GM21515 (cell line): Measurements from ENCODE around the gene IQSEC3.

Experiments
- ATAC-seq: cut with Tn5 transposase; IDR thresholded peaks from one replicate; pipeline ENCODE4 v1.9.1; 2021; ENCODE audit not compliant: unreplicated experiment

Gene IQSEC3

DNA sequence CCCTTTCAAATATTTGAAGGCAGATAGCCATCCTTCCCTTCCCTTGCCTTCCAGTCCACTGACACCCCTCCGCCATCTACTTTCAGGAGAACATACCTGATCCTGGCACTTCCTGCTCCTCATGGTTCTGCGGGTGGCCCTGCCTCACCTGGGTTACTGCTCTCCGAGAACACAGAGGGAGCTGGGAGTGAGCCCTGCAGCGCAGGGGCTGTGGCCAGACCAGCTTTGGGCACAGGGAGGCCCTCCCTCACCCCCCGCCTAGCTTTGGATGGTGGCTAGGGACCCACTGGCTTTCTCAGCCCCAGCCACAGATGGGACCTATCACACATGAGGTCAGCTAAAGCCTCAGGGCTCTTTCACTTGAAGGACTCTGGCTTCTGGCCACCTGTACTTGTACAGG is 12.4 kb downstream of the IQSEC3 start:
- no peak for ATAC-seq

DNA sequence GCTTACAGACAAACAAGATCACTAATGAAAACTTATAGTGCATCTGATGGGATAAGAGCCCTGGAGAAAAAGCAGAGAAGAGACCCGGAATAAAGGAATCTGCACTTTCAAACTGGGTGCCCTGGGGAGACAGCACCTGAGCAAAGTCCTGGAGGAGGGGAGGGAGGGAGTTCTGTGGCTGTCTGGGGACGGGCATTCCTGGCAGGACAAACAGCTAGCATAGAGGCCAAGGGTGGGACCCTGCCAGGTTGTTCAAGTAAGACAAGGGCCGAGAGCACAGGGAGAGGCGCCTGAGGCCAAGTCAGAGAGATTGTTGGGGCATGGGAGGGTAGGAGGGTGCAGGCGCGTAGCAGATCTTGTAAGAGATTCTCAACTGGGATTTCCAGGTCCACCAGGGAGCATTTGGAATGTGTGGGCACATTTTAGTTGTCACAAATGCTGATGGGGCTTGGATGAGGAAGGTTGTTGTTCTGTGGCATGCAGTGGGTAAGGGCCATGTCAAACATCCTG is 14.2 kb downstream of the IQSEC3 start:
- no peak for ATAC-seq

DNA sequence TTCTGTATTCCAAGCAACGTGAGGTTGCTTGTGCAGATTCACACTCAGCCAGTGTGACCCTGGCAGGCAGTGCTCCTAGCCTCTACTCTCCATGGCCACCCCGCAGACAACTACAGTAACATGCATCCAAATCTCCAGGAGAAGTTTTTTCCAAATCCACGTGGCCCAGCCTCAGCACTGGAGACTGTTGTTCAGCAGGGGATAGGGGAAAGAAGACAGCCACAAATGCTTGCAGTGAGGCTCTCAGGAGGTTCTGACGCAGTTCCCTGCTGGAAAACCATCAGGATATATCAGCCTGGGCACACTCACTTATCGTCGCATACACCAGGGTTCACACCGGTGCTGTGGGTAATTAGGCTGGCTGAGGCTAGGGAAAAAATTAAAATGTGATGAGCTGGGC is 16.2 kb downstream of the IQSEC3 start:
- no peak for ATAC-seq

DNA sequence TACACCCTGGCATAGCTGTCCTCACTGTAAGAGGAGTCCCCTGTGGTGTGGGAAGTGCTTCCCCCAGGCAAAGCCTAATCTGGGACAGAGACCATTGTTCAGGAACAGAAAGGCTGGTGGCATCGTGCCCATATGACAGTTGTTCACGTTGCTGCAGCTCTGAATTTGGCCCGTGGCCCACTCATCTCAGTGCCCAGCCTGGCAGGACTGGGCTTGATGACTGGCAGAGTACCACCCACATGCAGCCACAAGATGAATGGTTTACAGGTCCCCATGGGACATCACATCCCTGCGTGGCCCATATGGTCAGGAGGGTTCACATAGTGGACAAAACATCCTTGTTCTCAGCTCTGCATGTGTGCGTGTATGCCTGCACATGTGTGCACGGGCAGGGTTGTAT is 17.5 kb downstream of the IQSEC3 start:
- no peak for ATAC-seq

GRCh38 chr12:85191-85666 is 18.7 kb downstream of the IQSEC3 start:
- no peak for ATAC-seq

GRCh38 chr12:87315-87714 is 20.7 kb downstream of the IQSEC3 start:
- no peak for ATAC-seq

DNA sequence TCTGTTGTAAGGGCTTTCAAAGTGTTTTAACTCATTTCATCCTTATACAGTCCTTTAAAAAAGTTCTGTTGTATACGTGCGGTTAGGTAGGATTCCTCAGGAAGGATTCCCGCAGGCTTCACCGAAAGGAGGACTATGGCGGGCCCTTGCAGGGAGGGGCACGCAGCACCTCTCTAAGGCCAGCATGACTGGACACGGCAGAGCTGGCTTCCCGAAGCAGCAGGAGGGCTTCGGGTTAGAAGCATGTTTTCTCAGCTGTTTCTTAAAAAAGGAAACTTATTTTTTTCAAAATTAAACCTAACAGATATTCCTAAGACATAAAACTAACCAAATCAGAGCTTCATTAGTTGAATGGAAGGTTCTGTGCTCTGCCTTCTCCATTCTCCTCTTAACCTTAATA is 21.3 kb downstream of the IQSEC3 start:
- no peak for ATAC-seq

DNA sequence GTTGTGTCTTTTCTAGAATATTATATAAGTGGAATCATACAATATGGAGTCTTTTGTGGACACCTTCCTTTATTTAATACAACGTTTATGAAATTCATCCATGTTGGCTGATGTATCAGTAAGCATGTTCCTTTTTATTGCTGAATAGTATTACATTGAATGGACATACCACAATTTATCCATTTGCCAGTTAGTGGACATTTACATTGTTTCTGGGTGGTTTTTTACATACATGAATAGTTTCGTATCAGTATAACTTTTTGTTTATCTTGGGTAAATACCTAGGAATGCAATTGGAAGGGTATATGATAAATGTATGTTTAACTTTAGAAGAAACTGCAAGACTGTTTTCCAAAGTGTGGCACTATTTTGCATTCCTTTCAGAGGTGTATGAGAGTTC is 23.1 kb downstream of the IQSEC3 start:
- no peak for ATAC-seq

- no peak for ATAC-seq
These were observed 24.6 kb downstream of the IQSEC3 start for GRCh38 chr12:91213-91612.

DNA sequence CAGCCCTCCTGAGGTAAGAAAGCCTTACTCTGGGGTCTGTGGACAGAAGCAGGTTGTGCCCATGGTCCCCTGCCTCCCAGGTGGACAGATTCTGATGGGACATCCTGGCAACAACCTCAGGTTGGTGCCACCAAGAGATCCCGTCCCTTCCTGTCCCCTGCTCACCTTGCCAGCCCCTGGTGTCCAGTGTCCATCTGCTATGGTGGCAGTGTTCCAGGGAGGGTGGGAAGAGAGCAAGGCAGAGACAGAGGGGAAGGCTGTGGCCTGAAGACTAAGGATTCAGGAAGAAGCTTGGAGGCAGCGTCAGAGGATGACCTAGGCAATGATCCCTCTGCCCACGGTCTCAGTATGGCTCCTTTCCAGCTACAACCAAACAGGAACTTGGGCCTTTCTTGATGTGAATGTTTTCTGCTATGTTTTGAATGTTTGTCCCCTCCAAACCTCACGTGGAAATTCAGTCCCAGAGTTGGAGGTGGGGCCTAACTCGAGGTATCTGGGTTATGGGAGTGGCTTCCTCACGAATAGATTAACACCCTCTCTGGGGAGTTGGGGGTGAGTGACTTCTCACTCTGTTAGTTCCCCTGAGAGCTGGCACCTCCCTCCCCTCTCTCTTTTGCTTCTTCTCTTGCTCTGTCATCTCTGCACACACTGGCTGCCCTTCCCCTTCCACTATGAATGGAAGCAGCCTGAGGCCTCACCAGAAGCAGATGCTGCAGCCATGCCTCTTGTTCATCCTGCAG is 26.9 kb downstream of the IQSEC3 start:
- no peak for ATAC-seq

DNA sequence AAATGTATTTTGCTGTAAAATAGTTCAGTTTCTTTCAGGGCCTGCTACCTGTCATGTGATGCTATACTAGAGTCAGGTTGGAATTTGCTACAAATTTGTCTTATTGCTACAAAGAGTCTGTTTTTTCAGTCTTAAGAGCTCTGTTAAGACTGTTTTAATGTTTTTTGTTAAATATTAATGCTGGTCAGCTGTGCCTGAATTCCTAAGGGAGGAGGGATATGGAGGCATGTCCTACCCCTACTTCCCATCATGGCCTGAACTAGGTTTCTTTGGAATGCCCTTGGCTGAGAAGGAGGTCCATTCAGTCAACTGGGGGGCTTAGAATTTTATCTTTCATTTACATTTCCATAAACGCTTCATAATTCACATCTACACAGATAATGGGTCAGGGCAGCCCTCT is 30.0 kb downstream of the IQSEC3 start:
- ATAC-seq, result no peak

DNA sequence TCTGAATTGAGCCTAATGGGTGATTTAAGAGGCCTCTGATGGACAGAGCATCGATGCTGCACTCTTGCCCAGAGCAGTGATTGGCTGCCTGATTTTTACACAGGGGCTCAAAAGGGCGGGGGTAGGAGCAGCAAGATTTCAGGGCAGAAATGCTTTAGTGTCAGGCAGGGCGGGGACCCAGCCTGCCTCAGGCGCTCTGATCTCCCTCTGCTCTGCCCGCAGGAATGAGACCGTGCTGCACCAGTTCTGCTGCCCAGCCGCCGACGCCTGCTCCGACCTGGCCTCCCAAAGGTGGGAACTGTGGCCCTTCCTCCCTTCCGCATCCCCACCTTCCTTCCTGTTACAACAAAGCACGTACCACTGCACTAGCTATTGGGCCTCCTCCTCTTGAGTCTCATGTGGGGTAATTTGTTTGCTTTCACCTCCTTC is 32.4 kb downstream of the IQSEC3 start:
- no peak for ATAC-seq

GRCh38 chr12:99605-100004 is 33.0 kb downstream of the IQSEC3 start:
- ATAC-seq, result no peak

GRCh38 chr12:101969-102878 is 35.7 kb downstream of the IQSEC3 start:
- ATAC-seq, result no peak

- ATAC-seq, result no peak
These were observed 36.3 kb downstream of the IQSEC3 start for GRCh38 chr12:102879-103168.

- ATAC-seq, result no peak
These were observed 36.8 kb downstream of the IQSEC3 start for GRCh38 chr12:103169-103981.

- no peak for ATAC-seq
These were observed 38.0 kb downstream of the IQSEC3 start for GRCh38 chr12:104551-105081.

- no peak for ATAC-seq
These were observed 39.1 kb downstream of the IQSEC3 start for GRCh38 chr12:105696-106095.

GRCh38 chr12:106118-106591 is 39.6 kb downstream of the IQSEC3 start:
- ATAC-seq, result peak; percentile 96

DNA sequence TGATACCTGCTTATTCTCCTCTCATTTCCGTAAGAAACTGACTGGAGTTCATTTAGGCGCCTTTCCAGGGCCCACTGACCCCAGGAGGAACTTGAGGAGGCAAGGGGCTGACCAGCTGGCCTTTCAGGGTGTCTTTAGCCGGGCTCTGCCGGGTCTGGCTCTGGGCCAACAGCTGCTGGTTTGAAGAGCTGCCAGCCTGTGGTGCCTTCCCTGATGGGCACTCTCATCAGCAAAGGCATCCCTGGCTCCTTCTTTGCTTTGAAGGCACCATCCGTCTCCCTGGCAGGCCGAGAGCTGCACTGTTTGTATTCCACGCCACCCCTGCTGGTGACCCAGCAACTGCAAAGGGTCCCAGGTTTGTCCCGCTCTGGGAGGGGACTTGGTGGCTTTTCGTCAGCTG is 42.0 kb downstream of the IQSEC3 start:
- ATAC-seq, result no peak

- ATAC-seq, result no peak
These were observed 42.9 kb downstream of the IQSEC3 start for GRCh38 chr12:109446-109845.
